Measurements from ENCODE around the gene ZNF629. TPM values are rescaled to one million over a fixed set of nuclear protein-coding genes. Genes with fewer than 3 reads are reported as not detected.

Gene ZNF629
- total and polyA plus RNA-seq, 2 donors (not counting 1 experiment from before 2014, with no cell fraction given), result 1.2 to 6.9 TPM

GRCh38 chr16:30736995-30737793, 49.8 kb downstream of the ZNF629 start:
- ATAC-seq (ENCODE audit: low read depth), result no peak
- 98% methylated on average over 17 of the region's 17 CpGs for WGBS (ENCODE audit: insufficient coverage)
- Histone ChIP-seq H2AFZ (ENCODE audit: insufficient read depth, low read depth, low read length, poor library complexity, severe bottlenecking) (no peak overlapping the region), H3K27ac (ENCODE audit: low read length in 2 of 2) (no peak overlapping the region), H3K4me2 (replicated peaks; ENCODE audit: low read depth, low read length, poor library complexity, severe bottlenecking) (no peak overlapping the region), H3K79me2 (ENCODE audit: control insufficient read depth, insufficient read depth, low read length) (peaks cover 33% of the 10 kb centered on the region), H3K36me3 (replicated peaks in 1 of 2; ENCODE audit: control extremely low read depth in 1 of 2, control insufficient read depth in 1 of 2, extremely low read depth in 1 of 2, insufficient read depth in 2 of 2, low read length in 1 of 2) (peaks cover 2 to 77% of the 10 kb centered on the region in 2 experiments), H3K4me1 (ENCODE audit: control insufficient read depth in 2 of 2, insufficient read depth in 2 of 2, low read length in 2 of 2) (no peaks in the 10 kb centered on the region), H3K9ac (ENCODE audit: low read length) (no peak overlapping the region), H3K27me3 (replicated peaks in 1 of 4; ENCODE audit: control extremely low read depth in 1 of 4, control insufficient read depth in 3 of 4, insufficient read depth in 4 of 4, low read length in 3 of 4) (no peaks in the 10 kb centered on the region), H3K4me3 (ENCODE audit: control extremely low read depth in 1 of 5, extremely low read depth in 1 of 5, insufficient read depth in 1 of 5, low read depth in 2 of 5, low read length in 4 of 5) (no peak overlapping the region), H4K20me1 (ENCODE audit: control insufficient read depth, insufficient read depth, low read length, poor library complexity, severe bottlenecking) (peaks cover 31% of the 10 kb centered on the region), H3K9me3 (ENCODE audit: control extremely low read depth in 1 of 3, control insufficient read depth in 2 of 3, insufficient read depth in 1 of 3, low read length in 2 of 3) (no peaks in the 10 kb centered on the region)
- intact Hi-C loops (cut with micrococcal nuclease), result no loop called here
- POLR2A ChIA-PET, result interaction anchor here (1.2 kb wide), 1 partner anchor 11 kb away, joined by 3 read pairs; no protein-coding TSS in a partner anchor
- Mint-ChIP-seq H3K9me3 (ENCODE audit: insufficient read depth) (no peaks in the 10 kb centered on the region), H3K4me1 (peaks cover 5% of the 10 kb centered on the region), H3K4me3 (no peak overlapping the region), H3K27ac (no peak overlapping the region), H3K27me3 (no peaks in the 10 kb centered on the region)
- no peak for DNase-seq
- no peak for TF ChIP-seq EZH2 (IDR thresholded peaks at IDR 0.05; ENCODE audit: borderline replicate concordance, insufficient read depth, low read depth, low read length, poor library complexity, severe bottlenecking)
- no peak for TF ChIP-seq CTCF (IDR thresholded peaks at IDR 0.05)
- CTCF ChIA-PET, result no interaction called here

- H4K20me1 ChIP-seq (ENCODE audit: control insufficient read depth, insufficient read depth, low read length, poor library complexity, severe bottlenecking), result peaks cover 5% of the 10 kb centered on the region
- POLR2A ChIA-PET, result no interaction called here
Measured at GRCh38 chr16:30731411-30731810, 55.6 kb downstream of the ZNF629 start.

More at GRCh38 chr16:30731411-30731810, 55.6 kb downstream of the ZNF629 start:
- no peaks in the 10 kb centered on the region for H3K4me1 Mint-ChIP-seq
- no peak overlapping the region for H3K4me3 Mint-ChIP-seq
- CTCF ChIA-PET, result no interaction called here
- DNase-seq (no peak), ATAC-seq (ENCODE audit: low read depth) (no peak)
- Histone ChIP-seq H3K27me3 (replicated peaks in 1 of 4; ENCODE audit: control extremely low read depth in 1 of 4, control insufficient read depth in 3 of 4, insufficient read depth in 4 of 4, low read length in 3 of 4) (no peaks in the 10 kb centered on the region), H3K4me2 (replicated peaks; ENCODE audit: low read depth, low read length, poor library complexity, severe bottlenecking) (no peak overlapping the region), H3K9ac (ENCODE audit: low read length) (no peak overlapping the region), H3K36me3 (replicated peaks in 1 of 2; ENCODE audit: control extremely low read depth in 1 of 2, control insufficient read depth in 1 of 2, extremely low read depth in 1 of 2, insufficient read depth in 2 of 2, low read length in 1 of 2) (peaks cover 2 to 71% of the 10 kb centered on the region in 2 experiments), H3K4me3 (ENCODE audit: control extremely low read depth in 1 of 5, extremely low read depth in 1 of 5, insufficient read depth in 1 of 5, low read depth in 2 of 5, low read length in 4 of 5) (no peak overlapping the region), H3K9me3 (ENCODE audit: control extremely low read depth in 1 of 3, control insufficient read depth in 2 of 3, insufficient read depth in 1 of 3, low read length in 2 of 3) (no peaks in the 10 kb centered on the region), H3K27ac (ENCODE audit: low read length in 2 of 2) (no peak overlapping the region), H3K4me1 (ENCODE audit: control insufficient read depth in 2 of 2, insufficient read depth in 2 of 2, low read length in 2 of 2) (no peaks in the 10 kb centered on the region), H3K79me2 (ENCODE audit: control insufficient read depth, insufficient read depth, low read length) (peaks cover 14% of the 10 kb centered on the region), H2AFZ (ENCODE audit: insufficient read depth, low read depth, low read length, poor library complexity, severe bottlenecking) (no peak overlapping the region)
- no peak for TF ChIP-seq EZH2 (IDR thresholded peaks at IDR 0.05; ENCODE audit: borderline replicate concordance, insufficient read depth, low read depth, low read length, poor library complexity, severe bottlenecking)
- no peak for TF ChIP-seq CTCF (IDR thresholded peaks at IDR 0.05)
- no peaks in the 10 kb centered on the region for H3K9me3 Mint-ChIP-seq (ENCODE audit: insufficient read depth)
- no peak overlapping the region for H3K27ac Mint-ChIP-seq
- 88% methylated on average over 1 of the region's 3 CpGs for WGBS (ENCODE audit: insufficient coverage)
- no peaks in the 10 kb centered on the region for H3K27me3 Mint-ChIP-seq
- intact Hi-C loops (cut with micrococcal nuclease), result no loop called here

Data from B cell (primary cell).